Measurements from ENCODE around the gene KRT76.

Gene KRT76

DNA sequence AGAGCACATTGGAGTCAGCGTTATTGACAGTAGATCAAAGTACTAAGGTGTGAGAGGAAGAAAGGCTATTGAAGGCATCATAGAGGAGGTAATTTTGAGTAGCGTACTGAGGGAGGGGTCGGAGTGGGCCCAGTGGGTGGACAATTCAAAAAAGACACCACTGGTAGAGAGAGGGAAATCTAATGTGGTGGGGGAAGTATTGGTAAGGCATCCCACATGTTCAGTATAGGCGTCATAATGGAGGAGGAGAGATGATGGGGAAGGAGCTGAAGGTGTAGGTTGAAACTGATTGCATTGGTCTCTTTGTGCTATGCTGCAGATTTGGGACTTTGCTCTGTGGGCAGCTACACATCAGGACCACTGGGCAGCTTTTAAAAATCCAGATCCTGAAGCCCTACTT lies 50.1 kb downstream of the KRT76 start:
- DNase-seq = no peak

GRCh38 chr12:52726451-52726850 lies 50.7 kb downstream of the KRT76 start:
- DNase-seq = no peak

- no peak for DNase-seq
Observed at GRCh38 chr12:52724384-52724783, 52.8 kb downstream of the KRT76 start.

GRCh38 chr12:52722680-52723079 lies 54.5 kb downstream of the KRT76 start:
- no peak for DNase-seq

DNA sequence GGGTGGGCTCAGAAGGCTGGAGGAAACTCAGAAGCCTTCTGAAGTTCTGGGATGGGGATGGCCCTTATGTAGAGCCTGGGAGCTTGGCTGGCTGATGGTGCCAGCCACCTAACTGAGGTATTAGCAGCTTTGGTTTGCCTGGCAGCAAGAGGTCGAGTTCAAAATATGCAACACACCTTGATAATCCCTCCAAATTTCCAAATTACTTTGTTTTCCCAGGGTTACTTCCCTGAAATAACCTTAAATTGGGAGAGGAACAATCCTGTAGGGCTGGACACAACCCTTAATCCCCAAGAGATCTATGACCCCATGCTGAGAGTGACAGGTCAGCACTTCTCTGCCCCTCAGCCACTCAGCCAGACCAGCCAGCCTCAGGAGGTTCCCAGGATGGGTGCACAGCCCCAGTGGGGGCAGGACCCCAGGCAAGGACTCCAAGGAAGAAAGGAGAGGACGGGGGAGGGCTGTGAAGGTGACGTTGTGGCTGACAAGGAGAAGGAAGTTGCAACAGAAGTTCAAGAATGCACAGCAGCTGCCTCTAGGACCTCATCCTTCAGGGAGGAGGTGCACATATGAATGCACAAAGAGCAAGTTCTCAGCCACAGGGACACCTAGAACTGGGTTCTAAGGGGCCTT lies 55.2 kb downstream of the KRT76 start:
- DNase-seq = no peak

DNA sequence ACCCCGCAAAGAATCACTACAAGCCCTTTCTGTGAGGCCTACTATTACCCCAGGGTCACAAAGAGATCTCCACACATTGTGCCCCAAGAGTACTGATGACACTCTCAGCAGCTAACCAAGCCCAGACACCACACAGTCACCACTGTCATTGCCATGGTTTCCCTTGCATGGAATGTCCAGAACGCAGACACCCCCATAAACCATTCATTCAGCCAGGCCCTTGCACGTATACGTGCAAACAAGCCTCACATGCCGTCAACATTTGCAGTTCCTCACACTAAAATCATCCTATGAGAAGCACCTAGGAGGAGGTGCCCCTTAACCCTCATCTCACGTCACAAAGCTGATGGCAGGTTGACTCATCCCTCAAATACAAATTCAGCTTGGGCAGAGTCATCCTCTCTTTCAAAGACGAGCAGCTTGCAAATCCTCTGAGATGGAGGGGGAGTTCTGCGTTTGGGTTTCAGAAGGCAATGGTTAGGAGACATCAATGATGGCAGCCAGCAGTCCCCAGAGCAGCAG lies 56.7 kb downstream of the KRT76 start:
- no peak for DNase-seq
